Left cardiac atrium (tissue), 4 donors: Measurements from ENCODE around the gene PARN. TPM values are rescaled to one million over a fixed set of nuclear protein-coding genes. Genes with fewer than 3 reads are reported as not detected.

Source experiments
- ATAC-seq, 2 donors: fragments of 200-7000 bp; cut with Tn5 transposase; one replicate each; pipeline ENCODE4 v1.9.1; 2020; ENCODE audit warnings: mild to moderate bottlenecking in 2 of 2, moderate library complexity in 2 of 2
- DNase-seq: peaks from one replicate; pipeline ENCODE4 v3.0.0-alpha.2; 2020
- intact Hi-C, 2 donors: fragments of 100-400 bp; cut with DNase I; formaldehyde crosslinking; loops; one replicate each; pipeline versions ENCODE4 v1.14.1 to v1.15.1; 2022 to 2023
- total RNA-seq, 2 donors: library from RNA; stranded (reverse); fragmentation: NEBNext Ultra II Directional; extraction: Animal tissue kit (Norgen Biotek cat#: 25700); gene quantifications; one replicate each; pipeline ENCODE4 v1.2.1, GENCODE V29; 2021
- donor health status: DM: no; HTN: yes; CAD: no.
- donor health status: DM: no; HTN: yes; CAD: no; lungs with severe emphysema.
- donor health status: DM: yes; HTN: yes; CAD: no.
- donor health status: Dilated cardiomyopathy.

The PARN gene
- total RNA-seq, 2 donors from 2014 or later: 17.3 to 18.9 TPM

DNA sequence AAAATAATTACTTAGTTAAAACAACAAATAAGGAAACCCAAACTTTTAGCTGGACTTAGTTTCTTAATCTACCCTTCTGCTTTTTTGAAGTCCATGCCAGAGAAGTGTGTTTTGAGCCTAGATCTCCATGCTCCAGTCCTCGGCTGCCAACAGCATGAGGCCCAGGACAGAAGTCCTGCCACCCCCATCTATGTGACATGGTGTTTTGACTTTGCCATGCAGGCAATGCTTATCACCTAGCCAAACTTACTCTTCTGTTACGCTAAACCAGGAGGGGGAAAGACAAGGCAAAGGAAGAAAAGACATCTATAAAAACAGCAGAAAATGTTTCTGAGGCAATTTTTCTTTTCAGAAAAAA, 119.5 kb downstream of the PARN start:
- intact Hi-C loops: no loop called here
- DNase-seq (no peak), ATAC-seq (no peak)

DNA sequence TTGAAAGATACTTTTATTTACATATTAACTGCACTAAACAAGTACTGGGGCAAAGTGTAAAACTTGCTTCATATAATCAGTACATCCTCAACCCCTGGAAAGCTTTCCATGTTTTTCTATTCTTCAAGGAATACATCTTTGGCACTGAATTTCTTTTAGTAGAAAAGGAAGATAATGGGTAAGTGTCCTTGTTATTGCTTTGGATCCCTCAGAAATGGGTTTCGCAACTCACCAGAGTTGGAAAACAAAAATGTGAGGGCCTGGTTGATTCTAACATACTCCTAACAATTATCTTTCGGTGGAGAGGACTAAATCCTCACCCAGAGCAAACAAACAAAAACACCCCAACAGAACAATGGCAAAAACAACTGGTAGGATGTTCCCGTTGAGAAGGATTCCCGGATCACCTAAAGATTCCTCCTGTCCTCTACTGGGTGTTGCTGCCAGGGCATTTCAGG, 120.4 kb downstream of the PARN start:
- intact Hi-C loops: no loop called here
- ATAC-seq: no peak

DNA sequence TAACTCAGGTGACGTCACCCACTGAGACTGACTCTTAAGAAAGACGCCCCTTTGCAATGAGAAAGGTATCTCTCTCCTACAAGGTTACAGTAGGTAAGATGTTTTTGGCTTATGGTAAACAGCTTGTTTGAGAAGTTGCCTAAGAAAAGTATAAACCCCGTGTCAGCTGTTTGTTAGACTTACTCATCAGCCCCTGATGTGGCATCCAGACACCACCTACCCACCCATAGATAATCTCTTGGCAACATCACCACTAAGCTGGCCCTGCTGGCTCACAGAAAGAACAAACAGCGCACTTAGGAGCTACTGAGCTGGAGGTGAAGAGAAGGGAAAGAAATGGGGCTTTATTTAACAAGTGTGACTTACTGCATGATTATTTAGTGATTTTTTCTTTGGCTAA, 121.0 kb downstream of the PARN start:
- DNase-seq (no peak), ATAC-seq (peak; percentile 38 to 75)
- intact Hi-C loops: no loop called here

More for the DNA sequence above, 120.4 kb downstream of the PARN start:
- no peak for DNase-seq

- intact Hi-C loops: no loop called here
- ATAC-seq (no peak), DNase-seq (no peak)
These were observed 124.2 kb downstream of the PARN start for GRCh38 chr16:14505846-14506245.

DNA sequence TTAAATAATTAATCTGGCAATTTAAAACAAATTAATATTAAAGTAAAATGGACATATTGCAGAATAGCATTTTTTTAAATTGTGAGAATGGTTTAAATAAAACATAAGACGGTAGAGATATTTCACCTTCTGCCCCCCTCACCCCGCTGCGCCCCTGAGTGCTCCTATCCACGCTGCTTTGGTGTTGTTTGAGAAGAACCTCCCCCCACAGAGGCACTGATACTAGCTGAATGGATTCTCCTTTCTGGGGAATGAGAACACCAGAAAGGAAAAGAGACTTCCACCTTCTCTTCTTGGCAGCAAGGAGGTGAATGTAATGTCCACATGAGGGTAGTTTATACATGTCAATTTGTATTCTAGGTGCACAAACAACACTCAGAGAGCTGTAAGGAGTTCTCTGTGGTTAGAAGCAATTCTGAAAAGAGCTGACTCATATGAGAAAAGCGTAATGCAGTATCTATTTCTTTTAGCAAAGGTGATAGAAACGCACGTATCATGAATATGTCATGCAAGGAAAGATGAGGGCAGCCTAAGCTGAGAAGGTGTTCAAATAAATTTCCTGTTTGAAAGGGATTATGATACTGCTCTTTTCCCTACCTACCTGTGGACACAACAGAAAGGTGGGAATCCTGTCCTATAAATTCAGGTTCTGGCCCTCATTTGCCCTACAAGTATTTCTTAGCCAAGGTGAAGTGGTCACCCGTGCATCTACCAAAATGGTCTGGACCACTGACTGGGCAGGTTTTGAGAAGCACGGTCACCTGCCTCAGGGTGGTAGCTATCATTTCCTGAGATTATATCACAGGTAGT, 126.9 kb downstream of the PARN start:
- DNase-seq: no peak
- ATAC-seq: no peak
- intact Hi-C loops: no loop called here

- DNase-seq (no peak), ATAC-seq (no peak)
- intact Hi-C loops: no loop called here
These were observed 127.7 kb downstream of the PARN start for GRCh38 chr16:14502256-14502875.

- intact Hi-C loops: no loop called here
- ATAC-seq: peak; percentile 96 to 97
These were observed 128.5 kb downstream of the PARN start for GRCh38 chr16:14501331-14502255.

DNA sequence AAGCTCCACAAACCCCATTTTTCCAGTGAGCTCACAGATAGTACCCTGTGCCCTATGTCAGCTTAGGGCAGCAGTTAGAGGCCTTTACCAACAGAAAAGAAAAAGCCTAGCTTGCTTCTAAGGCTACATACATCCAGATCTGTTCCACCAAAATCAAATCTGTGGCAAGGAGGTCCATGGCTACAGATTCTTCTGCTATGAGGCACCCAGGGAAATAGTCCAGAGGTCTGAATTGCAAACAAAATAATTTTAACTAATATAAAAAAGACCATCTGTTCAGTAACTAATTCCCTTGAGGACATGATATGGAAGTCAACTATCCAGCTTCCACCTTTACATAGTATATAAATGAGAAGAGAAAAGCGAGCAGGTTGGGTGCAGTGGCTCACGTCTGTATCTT, 129.3 kb downstream of the PARN start:
- intact Hi-C loops: no loop called here
- DNase-seq: no peak
- ATAC-seq: no peak

More at GRCh38 chr16:14501331-14502255, 128.5 kb downstream of the PARN start:
- DNase-seq: peak; percentile 89

DNA sequence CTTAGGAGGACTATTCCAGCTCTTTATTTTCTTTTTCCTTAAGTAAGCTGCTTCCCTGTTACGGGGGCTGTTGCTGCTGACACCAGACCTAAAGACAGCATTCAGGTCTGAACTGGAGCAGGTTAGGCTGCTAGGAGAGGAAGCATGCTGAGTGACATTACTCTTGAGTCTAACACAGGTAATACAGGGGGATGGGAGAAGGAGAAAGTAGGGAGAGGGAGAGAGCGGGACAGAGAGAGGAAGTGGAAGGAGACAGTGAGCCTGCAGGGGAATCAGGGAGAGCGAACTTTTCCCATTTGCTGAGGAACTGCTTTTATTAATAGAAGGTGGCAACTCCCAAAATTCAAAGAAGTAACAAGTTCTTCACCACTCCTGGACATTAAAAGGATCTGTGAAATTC, 130.9 kb downstream of the PARN start:
- no peak for ATAC-seq
- intact Hi-C loops: no loop called here

DNA sequence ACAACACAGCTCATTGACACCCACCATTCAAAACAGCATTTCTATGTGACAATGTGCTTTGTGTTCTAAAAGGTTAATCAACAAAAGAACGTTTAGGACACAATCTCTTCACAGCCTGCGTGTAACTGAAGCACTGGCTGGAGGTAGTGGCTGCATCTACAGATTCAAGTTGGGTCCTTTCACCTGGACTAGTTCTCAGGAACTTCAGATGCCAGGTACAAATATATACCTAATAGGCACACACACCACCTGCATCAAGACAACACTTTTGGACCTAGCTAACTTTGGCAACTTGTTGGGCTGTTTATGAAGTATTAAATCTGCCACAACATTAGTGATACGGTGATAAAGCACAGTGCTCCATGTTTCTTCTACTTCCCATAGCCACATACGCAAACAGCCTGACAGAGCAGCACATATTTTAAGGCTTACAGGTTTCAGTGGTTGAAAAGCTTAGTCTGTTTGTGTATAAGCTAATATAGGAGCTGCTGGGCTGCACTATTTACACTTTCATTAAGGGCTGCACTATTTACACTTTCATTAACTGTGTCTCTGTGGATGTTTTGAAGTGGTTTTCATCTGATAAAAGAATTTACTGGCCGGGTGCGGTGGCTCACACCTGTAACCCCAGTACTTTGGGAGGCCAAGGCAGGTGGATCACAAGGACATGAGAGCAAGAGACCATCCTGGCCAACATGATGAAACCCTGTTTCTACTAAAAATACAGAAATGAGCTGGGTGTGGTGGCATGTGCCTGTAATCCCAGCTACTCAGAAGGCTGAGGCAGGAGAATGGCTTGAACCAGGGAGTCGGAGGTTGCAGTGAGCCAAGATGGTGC, 132.6 kb downstream of the PARN start:
- no peak for ATAC-seq
- DNase-seq: no peak
- intact Hi-C loops: no loop called here

More for the DNA sequence above, 130.9 kb downstream of the PARN start:
- no peak for DNase-seq

GRCh38 chr16:14496786-14497185, 133.3 kb downstream of the PARN start:
- DNase-seq: no peak
- ATAC-seq: no peak
- intact Hi-C loops: no loop called here

GRCh38 chr16:14496047-14496770, 133.9 kb downstream of the PARN start:
- ATAC-seq: peak; percentile 68 to 84
- intact Hi-C loops: no loop called here
- DNase-seq: no peak

GRCh38 chr16:14495213-14496046, 134.6 kb downstream of the PARN start:
- ATAC-seq (no peak), DNase-seq (no peak)
- intact Hi-C loops: no loop called here

DNA sequence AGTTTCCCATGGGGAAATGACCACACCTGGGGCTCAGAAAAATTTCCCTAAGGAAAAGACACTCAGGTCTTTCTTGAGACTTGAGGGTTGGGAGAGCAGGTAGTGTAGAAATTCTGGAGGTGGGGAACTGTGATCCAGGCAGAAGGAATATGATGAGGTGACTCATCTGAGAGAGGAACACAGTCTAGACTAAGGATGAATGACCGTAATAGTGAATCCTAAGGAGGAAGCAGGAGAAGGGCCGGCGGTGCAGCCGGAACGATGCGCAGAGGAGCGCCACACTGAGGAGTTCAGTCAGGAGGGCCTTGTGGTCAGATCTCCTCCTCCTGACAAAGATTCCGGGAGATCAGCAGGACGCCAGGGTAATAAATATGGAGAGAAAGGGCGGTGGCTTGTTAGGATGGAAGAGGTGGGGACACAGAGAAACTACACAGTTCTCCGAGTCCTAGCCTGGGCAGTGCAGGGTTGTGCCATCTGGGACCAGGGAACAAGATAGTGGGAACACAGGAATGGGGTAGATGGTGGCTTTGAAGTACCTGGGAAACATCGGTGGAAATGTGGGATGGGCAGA, 135.6 kb downstream of the PARN start:
- ATAC-seq: no peak
- intact Hi-C loops: no loop called here
- no peak for DNase-seq

- no peak for ATAC-seq
- no peak for DNase-seq
- intact Hi-C loops: no loop called here
These were observed 136.3 kb downstream of the PARN start for GRCh38 chr16:14493791-14494190.

DNA sequence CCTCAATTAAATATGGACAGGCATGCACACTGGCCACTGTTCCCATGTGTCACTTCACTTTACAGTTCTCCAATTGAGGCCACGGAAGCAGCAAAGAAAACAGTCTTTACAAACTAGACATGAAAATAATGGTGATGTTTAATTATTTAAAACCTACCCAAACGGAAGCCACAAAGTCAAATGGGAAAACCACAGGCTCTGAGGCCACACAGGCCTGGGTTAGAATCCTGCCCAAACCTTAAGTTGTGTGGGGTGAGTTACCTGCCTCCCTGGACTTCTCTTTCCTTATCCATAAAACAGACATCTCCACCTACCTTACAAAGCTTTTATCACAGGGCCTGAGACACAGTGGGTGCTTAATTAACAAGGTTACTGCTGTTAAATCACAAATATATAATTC, 137.4 kb downstream of the PARN start:
- ATAC-seq (no peak), DNase-seq (no peak)
- intact Hi-C loops: no loop called here

GRCh38 chr16:14491861-14492529, 138.1 kb downstream of the PARN start:
- intact Hi-C loops: no loop called here
- no peak for ATAC-seq
- DNase-seq: no peak
